ENCODE data around the gene GTF3C6.

Gene GTF3C6

GRCh38 chr6:110979565-110980101 lies 21.1 kb downstream of the GTF3C6 start:
- Histone ChIP-seq H3K4me3 (ENCODE audit: low read depth, low read length) (no peak overlapping the region), H3K4me1 (ENCODE audit: control insufficient read depth, insufficient read depth, low read length) (0 out of 2 replicates have a peak, but pooled peaks cover 4% of the 10 kb centered on the region), H3K9me3 (ENCODE audit: control insufficient read depth, insufficient read depth, low read depth, low read length) (no peaks in the 10 kb centered on the region), H3K36me3 (ENCODE audit: control insufficient read depth in 2 of 2, insufficient read depth in 1 of 2, low read length in 2 of 2) (peaks cover 3 to 7% of the 10 kb centered on the region in 2 experiments; a peak in 2 of 3 replicates), H3K27ac (ENCODE audit: extremely low read depth, low read depth, low read length) (no peak overlapping the region)
- ChIA-PET CTCF (interaction anchor here (0.6 kb wide), 1 partner anchor 139 kb away, joined by 4 read pairs; no protein-coding TSS in a partner anchor), POLR2A (interaction anchor here (1.1 kb wide), 1 partner anchor 21 kb away, joined by 3 read pairs; the partner anchor contains the start of gene GTF3C6)
- TF ChIP-seq ZNF513 (tag by site-specific recombination; IDR thresholded peaks at IDR 0.05) (no peak), ZNF423 (tag by site-specific recombination; IDR thresholded peaks at IDR 0.05) (no peak), AEBP2 (tag by site-specific recombination; IDR thresholded peaks at IDR 0.05; ENCODE audit: borderline replicate concordance) (no peak), IKZF3 (tag by site-specific recombination; IDR thresholded peaks at IDR 0.05) (no peak), ZNF544 (tag by site-specific recombination; IDR thresholded peaks at IDR 0.05) (no peak), ZNF121 (tag by site-specific recombination; IDR thresholded peaks at IDR 0.05) (peak; percentile 42; the same call in 1 of the 2 replicates), ZFP41 (tag by site-specific recombination; IDR thresholded peaks at IDR 0.05; ENCODE audit: borderline replicate concordance) (no peak), ZSCAN30 (tag by site-specific recombination; IDR thresholded peaks at IDR 0.05) (no peak), ZNF16 (tag by site-specific recombination; IDR thresholded peaks at IDR 0.05; ENCODE audit: low read depth) (no peak), ZXDB (tag by site-specific recombination; IDR thresholded peaks at IDR 0.05) (no peak), ZNF280C (tag by site-specific recombination; IDR thresholded peaks at IDR 0.05) (no peak), ZBTB11 (tag by site-specific recombination; conservative IDR thresholded peaks at IDR 0.05; ENCODE audit: low read depth) (0 out of 2 replicates have a peak, but pooled peaks have one; percentile 37), ZNF426 (tag by site-specific recombination; IDR thresholded peaks at IDR 0.05) (peak; percentile 61), ZNF155 (tag by site-specific recombination; IDR thresholded peaks at IDR 0.05) (no peak), MYNN (tag by site-specific recombination; IDR thresholded peaks at IDR 0.05; ENCODE audit: borderline replicate concordance) (no peak), ZNF114 (tag by site-specific recombination; IDR thresholded peaks at IDR 0.05) (no peak), ZNF677 (tag by site-specific recombination; IDR thresholded peaks at IDR 0.05) (no peak), ZNF623 (tag by site-specific recombination; IDR thresholded peaks at IDR 0.05) (peak; percentile 50), ZNF184 (tag by site-specific recombination; IDR thresholded peaks at IDR 0.05) (no peak), ZNF280D (tag by site-specific recombination; IDR thresholded peaks at IDR 0.05) (no peak), ZNF529 (tag by site-specific recombination; IDR thresholded peaks at IDR 0.05; ENCODE audit: insufficient replicate concordance) (peak; percentile 56), ZSCAN4 (tag by site-specific recombination; IDR thresholded peaks at IDR 0.05) (no peak), ZNF140 (tag by site-specific recombination; IDR thresholded peaks at IDR 0.05) (peak; percentile 46; the same call in 1 of the 2 replicates), HOXC10 (CRISPR knock-in tag; IDR thresholded peaks at IDR 0.05) (no peak)
